GOT3 (cell line): Measurements from ENCODE around the gene GDF2.

Experiments
- DNase-seq: peaks from one replicate; lab custom pipeline; 2025; ENCODE audit warnings: mixed read lengths; lab: John Stamatoyannopoulos, UW

The GDF2 gene

GRCh38 chr10:47311932-47312662, 10.2 kb upstream of the GDF2 start:
- DNase-seq, result peak; percentile 35

GRCh38 chr10:47312663-47312995, 9.6 kb upstream of the GDF2 start:
- DNase-seq, result no peak

- DNase-seq, result no peak
Measured at GRCh38 chr10:47314416-47314970, 7.8 kb upstream of the GDF2 start.

GRCh38 chr10:47315421-47315820, 6.8 kb upstream of the GDF2 start:
- no peak for DNase-seq

- no peak for DNase-seq
Measured at GRCh38 chr10:47316131-47316530, 6.1 kb upstream of the GDF2 start.

GRCh38 chr10:47317251-47317650, 5.0 kb upstream of the GDF2 start:
- DNase-seq, result no peak

- DNase-seq, result no peak
Measured at GRCh38 chr10:47318706-47319105, 3.5 kb upstream of the GDF2 start.

- DNase-seq, result no peak
Measured at GRCh38 chr10:47319784-47320183, 2.5 kb upstream of the GDF2 start.

GRCh38 chr10:47320812-47321211, 1.4 kb upstream of the GDF2 start:
- no peak for DNase-seq

- DNase-seq, result no peak
Measured at GRCh38 chr10:47321521-47322195, 596 bp upstream of the GDF2 start.

- DNase-seq, result no peak
Measured at GRCh38 chr10:47323087-47323486, 833 bp downstream of the GDF2 start.

GRCh38 chr10:47323636-47324296, 1.5 kb downstream of the GDF2 start:
- DNase-seq, result no peak

- DNase-seq, result no peak
Measured at GRCh38 chr10:47325303-47326291, 3.3 kb downstream of the GDF2 start.

GRCh38 chr10:47326306-47326926, 4.2 kb downstream of the GDF2 start:
- DNase-seq, result no peak

- DNase-seq, result no peak
Measured at GRCh38 chr10:47326927-47327330, 4.7 kb downstream of the GDF2 start.

GRCh38 chr10:47329855-47330254, 7.6 kb downstream of the GDF2 start:
- no peak for DNase-seq

- DNase-seq, result no peak
Measured at GRCh38 chr10:47330366-47330765, 8.1 kb downstream of the GDF2 start.

- no peak for DNase-seq
Measured at GRCh38 chr10:47330804-47331203, 8.6 kb downstream of the GDF2 start.

- DNase-seq, result no peak
Measured at GRCh38 chr10:47331491-47331890, 9.2 kb downstream of the GDF2 start.

- DNase-seq, result no peak
Measured at GRCh38 chr10:47331954-47332353, 9.7 kb downstream of the GDF2 start.

- no peak for DNase-seq
Measured at GRCh38 chr10:47332371-47332770, 10.1 kb downstream of the GDF2 start.
